Transverse colon (tissue), 4 donors: ENCODE measurements around the gene PDGFD. TPM values are rescaled to one million over a fixed set of nuclear protein-coding genes. Genes with fewer than 3 reads are reported as not detected.

Experiments
- DNase-seq: peaks from one replicate; pipeline ENCODE4 v3.0.0-alpha.2; 2019
- H3K27ac ChIP-seq, 4 donors: fragments of 200-600 bp; sonication (generic); 2 replicates each; pipeline ENCODE4 v1.5.1; 2016 to 2018; ENCODE audit warnings: inconsistent platforms in 4 of 4
- H3K27me3 ChIP-seq: fragments of 200-600 bp; sonication (generic); 2 replicates; pipeline ENCODE4 v1.5.1; 2017; ENCODE audit warnings: inconsistent platforms
- H3K36me3 ChIP-seq, 4 donors: fragments of 200-600 bp; sonication (generic); 2 replicates each; pipeline ENCODE4 v1.5.1; 2017 to 2019; ENCODE audit warnings: inconsistent platforms in 4 of 4
- H3K4me1 ChIP-seq, 4 donors: fragments of 200-600 bp; sonication (generic); 2 replicates each; pipeline ENCODE4 v1.5.1; 2017 to 2020; ENCODE audit warnings: inconsistent platforms in 4 of 4
- H3K4me3 ChIP-seq, 4 donors: fragments of 200-600 bp; sonication (generic); 1 replicate in 1 of 4; 2 replicates in 3 of 4; pipeline versions ENCODE4 v1.5.1 to v1.6.1; 2017 to 2019; ENCODE audit warnings: inconsistent platforms in 4 of 4
- H3K9me3 ChIP-seq, 2 donors: fragments of 200-600 bp; sonication (generic); 2 replicates each; pipeline ENCODE4 v1.5.1; 2017 to 2019; ENCODE audit warnings: inconsistent platforms in 2 of 2
- CTCF ChIP-seq, 5 experiments: fragments of 200-600 bp in 3 of 5; fragments of 450-650 bp in 2 of 5; sonication (generic) in 3 of 5; IDR thresholded peaks; 1 replicate in 2 of 5; 2 replicates in 3 of 5; pipeline ENCODE4 v1.5.1; 2016 to 2017; ENCODE audit warnings: antibody characterized with exemption in 5 of 5, inconsistent platforms in 3 of 5, mild to moderate bottlenecking in 2 of 5, moderate library complexity in 1 of 5
- EP300 ChIP-seq: sonication (generic); formaldehyde crosslinking; IDR thresholded peaks from one replicate; pipeline ENCODE4 v1.6.1; 2017; ENCODE audit warnings: antibody characterized with exemption, low read depth
- POLR2A ChIP-seq: fragments of 450-650 bp; IDR thresholded peaks from one replicate; pipeline ENCODE4 v1.6.1; 2016; ENCODE audit warnings: antibody characterized with exemption, mild to moderate bottlenecking, moderate library complexity
- POLR2AphosphoS5 ChIP-seq, 3 donors: sonication (generic); formaldehyde crosslinking; IDR thresholded peaks; one replicate each; pipeline ENCODE4 v1.6.1; 2016; ENCODE audit warnings: antibody characterized with exemption in 3 of 3
- WGBS, 2 donors: methylation state at CpG; one replicate each; pipeline ENCODE4 v1.1.5; 2018; ENCODE audit warnings: low coverage in 1 of 2; 5-methylcytosine and 5-hydroxymethylcytosine counted together
- in situ Hi-C, 4 donors: fragments of 200-750 bp; cut with MboI; loops; one replicate each; pipeline versions ENCODE4 v1.15.0 to v1.15.1; 2017; ENCODE audit warnings: low sequenced_read_pairs in 3 of 4, low pct_ligation_motif_present in 1 of 4, low pct_unique_long_range_greater_than_20kb in 1 of 4
- intact Hi-C: fragments of 100-400 bp; cut with DNase I; formaldehyde crosslinking; loops from one replicate; pipeline ENCODE4 v1.15.1; 2023; ENCODE audit warnings: low total_unique reads
- total RNA-seq, 4 donors: library from RNA; depleted of rRNA; stranded (reverse); fragments of >200 nt; gene quantifications; one replicate each; pipeline ENCODE4 v1.1.0, GENCODE V29; 2016

PDGFD gene
- total RNA-seq, 4 donors from 2014 or later: 2.3 to 6.0 (median 3.8) TPM; not detected in 1

- in situ Hi-C loops (no loop called here), intact Hi-C loops (no loop called here)
- Histone ChIP-seq H3K4me3 (no peak overlapping the region), H3K4me1 (no peaks in the 10 kb centered on the region), H3K9me3 (no peaks in the 10 kb centered on the region), H3K27ac (no peak overlapping the region), H3K27me3 (no peaks in the 10 kb centered on the region), H3K36me3 (no peaks in the 10 kb centered on the region)
- DNase-seq: no peak
- TF ChIP-seq POLR2A: no peak
- TF ChIP-seq CTCF (IDR thresholded peaks at IDR 0.05): no peak
- no peak for TF ChIP-seq POLR2AphosphoS5 (IDR thresholded peaks at IDR 0.05)
- no peak for TF ChIP-seq EP300
Measured at GRCh38 chr11:103889679-103890078, 274.3 kb downstream of the PDGFD start.

- intact Hi-C loops (no loop called here), in situ Hi-C loops (no loop called here)
- Histone ChIP-seq H3K27me3 (no peaks in the 10 kb centered on the region), H3K27ac (no peak overlapping the region), H3K4me3 (no peak overlapping the region), H3K36me3 (no peaks in the 10 kb centered on the region), H3K4me1 (no peaks in the 10 kb centered on the region), H3K9me3 (no peaks in the 10 kb centered on the region)
- no peak for TF ChIP-seq POLR2A
- no peak for TF ChIP-seq CTCF (IDR thresholded peaks at IDR 0.05)
- TF ChIP-seq EP300: no peak
- TF ChIP-seq POLR2AphosphoS5 (IDR thresholded peaks at IDR 0.05): no peak
- DNase-seq: no peak
Measured at GRCh38 chr11:103888541-103888951, 275.4 kb downstream of the PDGFD start.

GRCh38 chr11:103887001-103887658, 276.8 kb downstream of the PDGFD start:
- no peak overlapping the region for H3K4me3 ChIP-seq
- intact Hi-C loops: no loop called here
- no peak for TF ChIP-seq CTCF (IDR thresholded peaks at IDR 0.05)
- TF ChIP-seq EP300: no peak
- no peak for TF ChIP-seq POLR2A
- TF ChIP-seq POLR2AphosphoS5 (IDR thresholded peaks at IDR 0.05): no peak
- in situ Hi-C loops: no loop called here
- H3K36me3 ChIP-seq: no peaks in the 10 kb centered on the region
- H3K9me3 ChIP-seq: no peaks in the 10 kb centered on the region
- no peak overlapping the region for H3K27ac ChIP-seq
- H3K27me3 ChIP-seq: no peaks in the 10 kb centered on the region
- DNase-seq: no peak
- WGBS, 2 donors: 49 to 51% methylated on average over 4 to 6 of the region's 6 CpGs
- H3K4me1 ChIP-seq: no peaks in the 10 kb centered on the region

GRCh38 chr11:103883856-103884255, 280.1 kb downstream of the PDGFD start:
- in situ Hi-C loops: no loop called here
- 69% methylated on average over 1 of the region's 1 CpG; no CpG with 5 or more reads in 1 of the 2 donors for WGBS, 2 donors
- intact Hi-C loops: no loop called here

More at GRCh38 chr11:103883856-103884255, 280.1 kb downstream of the PDGFD start:
- H3K27ac ChIP-seq: no peak overlapping the region
- H3K36me3 ChIP-seq: no peaks in the 10 kb centered on the region
- H3K27me3 ChIP-seq: no peaks in the 10 kb centered on the region
- H3K4me3 ChIP-seq: no peak overlapping the region
- no peaks in the 10 kb centered on the region for H3K9me3 ChIP-seq
- TF ChIP-seq EP300: no peak
- no peak for TF ChIP-seq CTCF (IDR thresholded peaks at IDR 0.05)
- no peak for TF ChIP-seq POLR2AphosphoS5 (IDR thresholded peaks at IDR 0.05)
- TF ChIP-seq POLR2A: no peak
- no peaks in the 10 kb centered on the region for H3K4me1 ChIP-seq
- no peak for DNase-seq
